AG04450 (cell line): ENCODE data around the gene ZDHHC17. TPM values are rescaled to one million over a fixed set of nuclear protein-coding genes. Genes with fewer than 3 reads are reported as not detected.

ENCODE experiments used
- CTCF ChIA-PET: fragments of 300-600, 350-600 bp; formaldehyde crosslinking; extraction: SDS; loops from one replicate; lab custom pipeline; 2022; ENCODE audit warnings: antibody characterized with exemption, inconsistent platforms; lab: Charles Lee
- POLR2A ChIA-PET: fragments of 350-600 bp; formaldehyde crosslinking; extraction: SDS; loops from one replicate; lab custom pipeline; 2021; ENCODE audit warnings: antibody characterized with exemption, inconsistent platforms; lab: Yijun Ruan, JAX
- DNase-seq: peaks from one replicate; pipeline ENCODE4 v3.0.0-alpha.2; 2011; ENCODE audit warnings: low read depth, low spot score
- H3K27ac ChIP-seq: one replicate; pipeline ENCODE4 v1.5.1; 2012; ENCODE audit warnings: low read depth, low read length, control low read depth
- H3K27me3 ChIP-seq: one replicate; pipeline ENCODE4 v1.6.0; 2012; ENCODE audit warnings: low read length; ENCODE audit not compliant: control insufficient read depth, insufficient read depth
- H3K4me3 ChIP-seq: 2 replicates; pipeline ENCODE4 v1.5.1; 2011; ENCODE audit warnings: mild to moderate bottlenecking, low read depth, low read length, control low read depth
- H3K9me3 ChIP-seq: 2 replicates; pipeline ENCODE4 v1.5.1; 2012; ENCODE audit warnings: low read length; ENCODE audit not compliant: control insufficient read depth, insufficient read depth
- polyA plus RNA-seq: library from polyadenylated mRNA; depleted of rRNA; stranded (reverse); fragments of >200 nt; gene quantifications from 2 replicates; pipeline ENCODE4 v1.2.3, GENCODE V29; 2011
- TF ChIP-seq, protein P1 (sequence below): IDR thresholded peaks from 2 replicates; pipeline ENCODE4 v1.5.1; 2011; ENCODE audit warnings: low read depth, low read length, control low read depth, inconsistent platforms

Gene ZDHHC17
- polyA plus RNA-seq, 1 experiment = 48.1 TPM

- no peak overlapping the region for H3K27ac ChIP-seq
- no peak for DNase-seq
- CTCF ChIA-PET = interaction anchor here (0.7 to 1.7 kb wide), 5 partner anchors 12 to 258 kb away, joined by 3 to 5 read pairs (median 3); no protein-coding TSS in a partner anchor
- TF ChIP-seq, protein P1, sequence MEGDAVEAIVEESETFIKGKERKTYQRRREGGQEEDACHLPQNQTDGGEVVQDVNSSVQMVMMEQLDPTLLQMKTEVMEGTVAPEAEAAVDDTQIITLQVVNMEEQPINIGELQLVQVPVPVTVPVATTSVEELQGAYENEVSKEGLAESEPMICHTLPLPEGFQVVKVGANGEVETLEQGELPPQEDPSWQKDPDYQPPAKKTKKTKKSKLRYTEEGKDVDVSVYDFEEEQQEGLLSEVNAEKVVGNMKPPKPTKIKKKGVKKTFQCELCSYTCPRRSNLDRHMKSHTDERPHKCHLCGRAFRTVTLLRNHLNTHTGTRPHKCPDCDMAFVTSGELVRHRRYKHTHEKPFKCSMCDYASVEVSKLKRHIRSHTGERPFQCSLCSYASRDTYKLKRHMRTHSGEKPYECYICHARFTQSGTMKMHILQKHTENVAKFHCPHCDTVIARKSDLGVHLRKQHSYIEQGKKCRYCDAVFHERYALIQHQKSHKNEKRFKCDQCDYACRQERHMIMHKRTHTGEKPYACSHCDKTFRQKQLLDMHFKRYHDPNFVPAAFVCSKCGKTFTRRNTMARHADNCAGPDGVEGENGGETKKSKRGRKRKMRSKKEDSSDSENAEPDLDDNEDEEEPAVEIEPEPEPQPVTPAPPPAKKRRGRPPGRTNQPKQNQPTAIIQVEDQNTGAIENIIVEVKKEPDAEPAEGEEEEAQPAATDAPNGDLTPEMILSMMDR = no peak
- POLR2A ChIA-PET = no interaction called here
- no peaks in the 10 kb centered on the region for H3K27me3 ChIP-seq
- H3K9me3 ChIP-seq = 0 out of 2 replicates have a peak, but pooled peaks cover 6% of the 10 kb centered on the region
- no peak overlapping the region for H3K4me3 ChIP-seq
Observed at GRCh38 chr12:76890151-76891143, 126.5 kb downstream of the ZDHHC17 start.

DNA sequence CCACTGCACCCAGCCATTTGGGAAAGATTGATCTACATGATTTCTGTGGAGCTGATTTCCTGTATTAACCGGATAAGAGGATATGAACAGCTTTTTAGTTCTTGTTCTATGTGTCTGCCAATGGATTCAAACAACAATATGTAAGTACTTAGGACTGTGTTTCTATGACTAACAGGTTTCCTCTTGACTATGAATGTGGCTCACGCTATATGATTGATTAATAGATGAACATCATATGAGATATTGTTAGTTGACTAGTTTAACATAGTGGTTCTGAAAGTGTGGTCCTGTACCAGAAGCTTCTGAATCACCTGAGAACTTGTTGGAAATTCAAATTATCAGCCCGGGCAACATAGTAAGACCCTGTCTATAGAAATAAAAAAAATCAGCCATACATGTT is 127.7 kb downstream of the ZDHHC17 start:
- 0 out of 2 replicates have a peak, but pooled peaks cover 6% of the 10 kb centered on the region for H3K9me3 ChIP-seq
- TF ChIP-seq, protein P1 = no peak
- no peak overlapping the region for H3K27ac ChIP-seq
- no peaks in the 10 kb centered on the region for H3K27me3 ChIP-seq
- DNase-seq = no peak
- CTCF ChIA-PET = interaction anchor here (1.2 kb wide), 1 partner anchor 119 kb away, joined by 5 read pairs; no protein-coding TSS in a partner anchor
- no peak overlapping the region for H3K4me3 ChIP-seq
- POLR2A ChIA-PET = no interaction called here

GRCh38 chr12:76895796-76896195 is 131.9 kb downstream of the ZDHHC17 start:
- CTCF ChIA-PET = interaction anchor here (0.6 kb wide), 1 partner anchor 257 kb away, joined by 3 read pairs; no protein-coding TSS in a partner anchor
- Histone ChIP-seq H3K27ac (no peak overlapping the region), H3K27me3 (no peaks in the 10 kb centered on the region), H3K4me3 (no peak overlapping the region), H3K9me3 (0 out of 2 replicates have a peak, but pooled peaks cover 6% of the 10 kb centered on the region)
- no peak for DNase-seq
- TF ChIP-seq, protein P1 = no peak
- POLR2A ChIA-PET = no interaction called here

DNA sequence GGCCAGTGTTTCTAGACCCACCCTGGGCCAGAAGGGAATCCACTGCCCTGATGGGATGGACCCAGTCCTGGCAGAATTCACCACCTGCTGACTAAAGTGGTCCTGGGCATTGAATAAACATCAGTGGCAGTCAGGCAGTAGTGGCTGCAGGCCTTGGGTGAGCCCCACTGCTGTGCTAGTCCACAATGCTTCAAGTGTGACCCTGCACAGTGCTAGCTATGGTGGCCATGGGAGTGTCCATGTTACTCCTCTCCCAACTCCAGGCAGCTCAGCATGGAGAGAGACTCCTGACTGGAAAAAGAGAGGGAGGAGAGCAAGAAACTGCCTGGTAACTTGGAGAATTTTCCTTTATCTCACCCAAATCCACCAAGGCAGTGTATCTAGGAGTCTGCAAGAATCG is 132.4 kb downstream of the ZDHHC17 start:
- Histone ChIP-seq H3K4me3 (no peak overlapping the region), H3K27ac (no peak overlapping the region), H3K9me3 (0 out of 2 replicates have a peak, but pooled peaks cover 6% of the 10 kb centered on the region), H3K27me3 (no peaks in the 10 kb centered on the region)
- POLR2A ChIA-PET = no interaction called here
- TF ChIP-seq, protein P1 = no peak
- no peak for DNase-seq
- CTCF ChIA-PET = no interaction called here

GRCh38 chr12:76898442-76898841 is 134.5 kb downstream of the ZDHHC17 start:
- TF ChIP-seq, protein P1 = no peak
- ChIA-PET CTCF (interaction anchor here (1.0 kb wide), 1 partner anchor 19 kb away, joined by 3 read pairs; the partner anchor contains the start of gene CSRP2), POLR2A (no interaction called here)
- H3K27me3 ChIP-seq = no peaks in the 10 kb centered on the region
- H3K4me3 ChIP-seq = no peak overlapping the region
- DNase-seq = no peak
- peaks cover 6% of the 10 kb centered on the region; the same call in 1 of the 2 replicates for H3K9me3 ChIP-seq
- no peak overlapping the region for H3K27ac ChIP-seq
